Panc1 (cell line): ENCODE results near the gene TK2. TPM values are rescaled to one million over a fixed set of nuclear protein-coding genes. Genes with fewer than 3 reads are reported as not detected.

Experiments
- ATAC-seq: fragments of 200-7000 bp; cut with Tn5 transposase; 2 replicates; pipeline ENCODE4 v1.9.1; 2020; ENCODE audit warnings: mild to moderate bottlenecking, moderate library complexity
- BruUV-seq: library from RNA; stranded (reverse); fragments of 400-500 nt; replicated peaks from 2 replicates; lab custom pipeline; 2021; lab: Mats Ljungman, UMichigan
- CTCF ChIA-PET: fragments of 300-600 bp; sonication (Branson Sonifier 250); formaldehyde crosslinking; loops from one replicate; lab custom pipeline; 2022; ENCODE audit warnings: antibody characterized with exemption; lab: Charles Lee
- POLR2A ChIA-PET: fragments of 300-600 bp; sonication (Branson Sonifier 250); formaldehyde crosslinking; loops from one replicate; lab custom pipeline; 2022; ENCODE audit warnings: antibody characterized with exemption; lab: Charles Lee
- DNase-seq: peaks from one replicate; pipeline ENCODE4 v3.0.0-alpha.2; 2010; ENCODE audit warnings: low read depth, low spot score
- H3K27ac ChIP-seq: 2 replicates; pipeline ENCODE4 v1.5.1; 2011; ENCODE audit warnings: mild to moderate bottlenecking, low read length, inconsistent platforms
- H3K27me3 ChIP-seq: fragments of 200-500 bp; sonication (Bioruptor generic); 2 replicates; pipeline ENCODE4 v1.6.0; 2014; ENCODE audit warnings: low read length, inconsistent platforms; ENCODE audit not compliant: control insufficient read depth, insufficient read depth
- H3K36me3 ChIP-seq: fragments of 200-500 bp; sonication (Bioruptor generic); 2 replicates; pipeline ENCODE4 v1.5.1; 2014; ENCODE audit warnings: inconsistent platforms, mild to moderate bottlenecking, low read length, moderate library complexity; ENCODE audit not compliant: control insufficient read depth, insufficient read depth
- H3K4me1 ChIP-seq: 2 replicates; pipeline ENCODE4 v1.5.1; 2011; ENCODE audit warnings: inconsistent platforms, mild to moderate bottlenecking, low read length, moderate library complexity; ENCODE audit not compliant: control insufficient read depth, insufficient read depth
- H3K4me3 ChIP-seq, 2 experiments: 2 replicates each; pipeline ENCODE4 v1.5.1; 2011 to 2012; ENCODE audit warnings: low read depth in 2 of 2, low read length in 2 of 2, mild to moderate bottlenecking in 2 of 2, inconsistent platforms in 1 of 2, moderate library complexity in 1 of 2
- H3K9me3 ChIP-seq: fragments of 200-500 bp; sonication (Bioruptor generic); 2 replicates; pipeline ENCODE4 v1.5.1; 2014; ENCODE audit warnings: low read depth, mild to moderate bottlenecking, inconsistent platforms, low read length, moderate library complexity; ENCODE audit not compliant: control insufficient read depth, insufficient read depth
- CTCF ChIP-seq: fragments of 450-650 bp; IDR thresholded peaks from 2 replicates; pipeline ENCODE4 v1.5.1; 2017; ENCODE audit warnings: mild to moderate bottlenecking
- POLR2AphosphoS5 ChIP-seq: IDR thresholded peaks from 2 replicates; pipeline ENCODE4 v1.6.1; 2012; ENCODE audit warnings: mild to moderate bottlenecking, low read depth, low read length, moderate library complexity
- REST ChIP-seq, 2 experiments: IDR thresholded peaks; 2 replicates each; pipeline ENCODE4 v1.6.1; 2011 to 2012; ENCODE audit warnings: low read depth in 2 of 2, control low read depth in 1 of 2, low read length in 1 of 2, mild to moderate bottlenecking in 1 of 2, moderate library complexity in 1 of 2; ENCODE audit not compliant: insufficient read depth in 1 of 2
- SIN3A ChIP-seq: IDR thresholded peaks from 2 replicates; pipeline ENCODE4 v1.6.1; 2012; ENCODE audit warnings: low read depth, mild to moderate bottlenecking, low read length, moderate library complexity, borderline replicate concordance; ENCODE audit not compliant: insufficient read depth
- TCF7L2 ChIP-seq: IDR thresholded peaks from 2 replicates; pipeline ENCODE4 v1.6.1; 2011; ENCODE audit warnings: mild to moderate bottlenecking, low read depth, low read length, inconsistent platforms
- in situ Hi-C: cut with HindIII; loops from 2 replicates; pipeline ENCODE4 v1.10.0; 2016; ENCODE audit warnings: low sequenced_read_pairs, low pct_unique_long_range_greater_than_20kb
- intact Hi-C: fragments of 100-400 bp; cut with micrococcal nuclease; formaldehyde crosslinking; loops from one replicate; pipeline ENCODE4 v1.10.0; 2022; ENCODE audit not compliant: unreplicated experiment
- total RNA-seq: library from RNA; stranded (reverse); gene quantifications from one replicate; pipeline ENCODE4 v1.2.1, GENCODE V29; 2021; ENCODE audit not compliant: unreplicated experiment

Gene TK2
- total RNA-seq, 1 experiment from 2014 or later, result 17.1 TPM

- H3K4me3 ChIP-seq, result no peak overlapping the region
Observed at GRCh38 chr16:66513111-66513723, 36.7 kb downstream of the TK2 start.

More at GRCh38 chr16:66513111-66513723, 36.7 kb downstream of the TK2 start:
- no peak for DNase-seq
- intact Hi-C loops, result no loop called here
- peak overlapping the region; percentile 26 for H3K27ac ChIP-seq
- no TSS peak for BruUV-seq
- no peaks in the 10 kb centered on the region for H3K36me3 ChIP-seq
- ATAC-seq, result no peak
- in situ Hi-C loops, result no loop called here
- no peaks in the 10 kb centered on the region for H3K9me3 ChIP-seq
- TF ChIP-seq SIN3A (no peak), REST (IDR thresholded peaks at IDR 0.05; ENCODE audit: insufficient read depth in 1 of 2, low read depth in 2 of 2, low read length in 1 of 2) (no peak), TCF7L2 (no peak), POLR2AphosphoS5 (no peak), CTCF (no peak)
- POLR2A ChIA-PET, result no interaction called here
- peaks cover 51% of the 10 kb centered on the region for H3K4me1 ChIP-seq
- no peaks in the 10 kb centered on the region for H3K27me3 ChIP-seq
- CTCF ChIA-PET, result no interaction called here
